ENCODE results near the gene ELP5.
"Not testable (repeated sequence)": the region's sequence is repeated elsewhere in the genome, so short reads cannot be mapped to it uniquely, and the experiment has no call there.

ELP5 gene

DNA sequence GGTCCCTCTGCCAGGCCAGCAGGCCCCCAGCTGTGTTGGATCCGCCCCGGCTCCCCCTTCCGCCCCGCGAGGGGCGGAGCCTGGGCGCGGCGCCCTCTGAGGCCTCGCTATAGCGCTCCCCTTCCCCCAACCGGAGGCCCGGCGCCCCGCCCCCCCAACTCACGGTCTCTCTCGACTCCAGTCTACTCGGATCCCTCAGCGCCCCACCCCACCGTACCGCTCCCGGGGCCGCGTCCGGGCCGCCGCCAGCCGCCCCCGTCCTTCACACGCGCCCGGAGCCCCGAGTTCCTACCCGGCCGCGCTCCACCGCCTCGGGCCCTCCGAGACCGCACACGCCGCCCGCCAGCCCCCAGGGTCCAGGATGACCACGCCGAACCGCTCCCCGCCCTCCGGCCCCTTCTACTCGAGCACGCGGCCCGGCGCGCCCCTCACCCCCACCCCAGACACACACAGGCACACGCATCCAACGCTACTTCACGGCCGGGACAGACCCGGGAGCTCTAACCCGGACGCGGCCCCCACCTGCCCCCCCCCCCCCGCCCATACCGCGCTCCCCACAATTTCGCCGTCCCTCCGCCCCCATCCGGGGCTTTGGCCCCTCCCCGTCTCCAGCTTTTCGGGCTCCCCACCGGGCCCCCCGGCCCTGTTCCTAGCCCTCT, 14.1 kb upstream of the ELP5 start:
- DNase-seq: peak; percentile 54

- peak; percentile 16 for DNase-seq
Observed at GRCh38 chr17:7238420-7239090, 13.5 kb upstream of the ELP5 start.

- peak; percentile 100 for DNase-seq
Observed at GRCh38 chr17:7239091-7240027, 12.7 kb upstream of the ELP5 start, which contains the start of gene PHF23. PHF23 (minus strand) TSS chr17:7239457; CDS start chr17:7239279, 178 bp downstream.

DNA sequence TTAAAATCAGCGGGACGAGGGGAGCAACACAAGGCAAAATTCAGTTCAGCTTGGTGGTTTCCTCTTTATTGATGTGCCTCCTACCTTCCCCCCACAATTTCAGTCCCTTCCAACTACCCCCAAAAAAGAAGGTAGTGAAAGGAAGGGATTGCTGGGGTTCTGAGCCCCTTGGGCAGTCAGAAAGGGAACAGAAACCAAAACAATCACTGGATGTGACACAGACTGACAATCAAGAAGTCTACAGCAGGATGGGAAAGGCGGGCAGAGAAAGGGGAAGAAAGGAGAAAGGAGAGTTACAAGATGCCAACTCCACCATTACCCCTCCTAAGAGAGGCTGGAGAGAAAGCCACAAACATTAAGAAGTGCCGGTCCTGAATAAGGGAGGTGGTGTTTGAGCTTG, 11.6 kb upstream of the ELP5 start:
- DNase-seq: no peak

GRCh38 chr17:7241090-7241733, 10.8 kb upstream of the ELP5 start:
- DNase-seq: no peak

DNA sequence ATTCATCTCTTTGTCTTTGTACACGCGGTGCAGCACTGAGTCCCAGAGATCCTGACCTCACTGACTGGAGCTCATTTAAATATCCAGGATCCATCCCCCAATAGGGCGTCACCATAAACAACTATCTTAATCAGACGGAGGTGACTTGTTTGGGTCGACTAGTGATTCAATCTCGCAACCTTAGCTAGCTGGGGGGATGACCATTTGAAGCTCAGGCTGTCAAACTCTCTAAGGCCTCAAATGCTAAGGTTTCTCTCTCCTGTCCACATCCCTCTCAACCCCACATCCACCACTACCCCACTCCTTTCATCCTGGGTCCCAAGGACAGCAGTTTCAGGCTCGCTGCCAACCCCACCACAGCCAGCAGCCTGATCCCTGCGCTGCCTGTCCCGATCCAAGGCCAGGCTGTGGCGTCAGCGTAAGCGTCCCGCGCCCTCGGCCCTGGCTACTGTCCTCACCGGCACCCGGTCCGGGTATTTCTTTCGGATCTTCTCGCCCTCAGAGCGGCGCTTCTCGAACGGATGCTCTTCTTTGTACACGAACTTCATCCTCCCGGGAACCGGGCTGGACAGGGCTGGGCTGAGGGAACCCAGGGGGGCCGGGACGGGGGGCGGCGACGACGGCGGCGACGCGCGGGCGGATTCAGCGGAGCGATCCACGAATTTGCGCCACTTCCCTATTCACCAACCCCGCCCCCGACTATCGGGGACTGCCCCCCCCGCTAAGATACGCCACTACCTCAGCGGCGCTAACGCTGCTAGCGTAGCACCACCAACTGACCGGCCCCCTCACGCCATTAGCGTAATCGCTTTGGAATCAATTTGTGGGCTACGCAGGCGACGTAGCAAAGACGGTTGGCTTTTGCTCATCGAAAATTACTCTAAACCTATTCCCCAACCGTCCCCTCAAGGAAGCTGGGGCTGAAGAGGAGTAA, 10.0 kb upstream of the ELP5 start, which contains the start of gene GABARAP:
Gene GABARAP, minus strand, starts transcription at position 667 of the 934 bp plus-strand sequence. Its CDS starts 119 bp downstream, at position 548.
- peak; percentile 94 for DNase-seq

DNA sequence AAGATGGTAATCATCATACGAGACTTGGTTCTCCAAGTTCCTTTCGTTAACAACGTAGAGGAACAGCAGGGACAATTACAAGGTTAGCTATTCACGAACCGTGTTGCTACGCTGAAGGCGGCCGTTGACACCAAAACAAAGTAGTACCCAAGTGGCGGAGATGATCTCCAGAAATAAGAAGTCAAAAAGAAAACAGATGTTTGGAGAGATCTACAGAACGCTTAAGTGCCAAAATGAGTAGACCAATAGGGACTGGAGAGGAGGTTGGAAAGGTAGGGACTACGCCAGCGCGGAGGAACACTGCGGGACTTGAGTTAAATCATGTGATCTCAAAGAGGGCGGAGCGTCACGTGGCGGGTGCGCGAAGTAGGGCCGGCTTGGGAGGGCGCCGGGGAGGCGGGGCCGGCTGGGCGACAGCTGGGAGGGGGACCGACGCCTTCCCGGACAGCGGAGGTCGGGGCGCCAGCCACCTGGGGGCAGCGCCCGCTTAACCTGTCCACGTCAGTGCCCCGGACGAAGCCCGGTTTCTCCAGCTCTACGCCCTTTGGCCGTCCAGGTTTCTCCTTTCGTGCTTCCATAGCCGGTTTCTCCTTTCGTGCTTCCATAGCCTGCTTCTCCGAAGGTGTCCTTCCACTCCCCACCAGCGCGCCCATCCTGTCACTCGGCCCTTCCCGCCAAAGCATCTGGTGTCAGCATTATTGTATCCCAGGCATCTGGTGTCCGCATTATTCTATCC, 9.1 kb upstream of the ELP5 start:
- peak; percentile 97 for DNase-seq

DNA sequence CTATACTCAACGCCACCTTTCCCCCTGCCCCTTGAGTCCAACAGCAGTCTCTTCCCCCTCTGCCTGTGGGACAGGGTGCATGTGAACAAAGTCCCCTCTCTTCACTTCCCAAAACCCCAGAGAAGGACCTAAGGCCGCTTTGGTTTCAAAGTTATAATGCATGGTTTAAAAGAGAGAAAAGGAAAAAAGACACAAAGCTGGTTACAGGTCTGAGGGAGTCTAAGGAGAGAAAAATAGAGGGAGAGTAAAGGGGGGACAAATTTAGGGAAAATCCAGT, 8.6 kb upstream of the ELP5 start:
- no peak for DNase-seq

DNA sequence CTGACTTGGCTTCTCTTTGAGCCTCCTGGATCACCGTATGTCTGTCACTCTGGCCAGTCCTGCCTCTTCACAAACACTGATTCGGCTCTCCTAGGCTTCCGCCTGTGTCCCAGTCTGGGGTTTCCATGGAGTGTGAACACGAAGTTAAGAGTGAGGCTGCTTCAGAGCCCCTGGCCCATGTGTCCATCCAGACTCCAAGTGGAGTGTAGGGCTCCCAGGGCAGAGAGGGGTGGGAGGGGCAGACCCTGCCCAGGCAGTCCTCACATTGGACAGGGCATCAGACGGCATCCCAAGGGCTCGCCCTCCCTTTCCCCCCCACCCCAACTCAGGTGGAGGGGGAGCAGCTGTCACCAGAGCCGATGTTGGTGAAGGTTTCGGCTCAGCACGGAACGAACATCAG, 8.2 kb upstream of the ELP5 start:
- DNase-seq: not testable (repeated sequence)

GRCh38 chr17:7246779-7247178, 5.2 kb upstream of the ELP5 start:
- no peak for DNase-seq

DNA sequence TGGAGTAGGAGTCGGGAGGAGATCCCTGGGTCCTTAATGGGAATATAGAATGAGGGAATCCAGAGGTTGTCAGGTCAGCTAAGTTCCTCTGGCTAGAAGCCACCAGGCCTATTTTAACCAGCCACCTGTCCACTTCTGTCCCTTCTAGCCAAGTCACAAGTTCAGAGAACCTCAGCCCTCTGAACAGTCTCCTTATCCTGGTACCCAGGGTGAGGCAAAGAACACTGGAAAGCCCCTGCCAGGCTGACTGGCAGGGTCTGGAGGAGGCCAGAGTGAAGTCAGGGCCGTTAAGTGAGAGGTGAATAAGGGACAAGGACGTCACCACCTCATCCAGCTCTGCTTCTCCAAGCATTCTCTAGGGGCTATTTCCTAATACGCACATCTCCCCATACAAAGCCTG, 3.2 kb upstream of the ELP5 start:
- no peak for DNase-seq

GRCh38 chr17:7249214-7249613, 2.8 kb upstream of the ELP5 start:
- DNase-seq: no peak

DNA sequence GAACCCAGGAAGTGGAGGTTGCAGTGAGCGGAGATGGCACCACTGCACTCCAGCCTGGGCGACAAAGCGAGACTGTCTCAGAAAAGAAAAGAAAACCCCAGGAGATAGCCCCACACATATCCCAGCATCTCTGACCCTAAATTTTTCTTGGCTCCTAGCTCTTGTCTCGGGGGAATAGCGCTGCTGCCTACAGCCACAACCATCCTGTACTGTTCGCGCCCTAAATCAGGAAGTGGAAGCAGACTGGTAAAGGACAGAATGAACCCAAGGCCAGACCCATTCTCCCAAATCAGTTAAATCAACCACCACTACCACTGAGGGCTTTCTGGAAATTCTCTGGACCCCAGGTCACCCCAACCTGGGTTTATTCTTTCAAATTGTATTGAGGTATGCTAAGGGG, 2.2 kb upstream of the ELP5 start:
- no peak for DNase-seq

GRCh38 chr17:7250695-7251627, 1.1 kb upstream of the ELP5 start:
- no peak for DNase-seq

- DNase-seq: peak; percentile 99
Observed at GRCh38 chr17:7251661-7252175, 297 bp upstream of the ELP5 start, which contains the start of gene CTDNEP1. CTDNEP1 (minus strand) TSS chr17:7251734; CDS start chr17:7251296, 438 bp downstream.

- DNase-seq: no peak
Observed at GRCh38 chr17:7253082-7253481, 1.1 kb downstream of the ELP5 start.

GRCh38 chr17:7254511-7254910, 2.5 kb downstream of the ELP5 start:
- DNase-seq: no peak

- DNase-seq: no peak
Observed at GRCh38 chr17:7256766-7257456, 4.9 kb downstream of the ELP5 start.

All from NCI-H1105 (cell line).